ENCODE data around the gene IGFL2. TPM values are rescaled to one million over a fixed set of nuclear protein-coding genes. Genes with fewer than 3 reads are reported as not detected.
A peak's percentile ranks its signal among the peaks of the same experiment; 100 is the strongest.

The IGFL2 gene
- polyA plus RNA-seq, 1 of the 3 experiments (the other 2 are of a cell fraction), result 0.23 TPM

- H3K79me2 ChIP-seq (ENCODE audit: insufficient read depth), result no peaks in the 10 kb centered on the region
- peak overlapping the region in 1 of 2 experiments; percentile 36; a peak in 1 of 4 replicates for H3K27ac ChIP-seq (ENCODE audit: low read depth in 2 of 2, low read length in 1 of 2)
- H3K4me2 ChIP-seq, result peak overlapping the region; percentile 74
- DNase-seq, result no peak
- peaks cover 7% of the 10 kb centered on the region for H3F3A ChIP-seq (replicated peaks; ENCODE audit: insufficient read depth)
- no peak overlapping the region for H2AFZ ChIP-seq (ENCODE audit: low read depth)
- H3K27me3 ChIP-seq (ENCODE audit: insufficient read depth), result no peaks in the 10 kb centered on the region
- 0 out of 4 replicates have a peak, but pooled peaks cover 0 to 5% of the 10 kb centered on the region in 2 experiments for H3K4me1 ChIP-seq (ENCODE audit: control insufficient read depth in 1 of 2, insufficient read depth in 2 of 2, low read depth in 1 of 2, low read length in 1 of 2)
- H3K4me3 ChIP-seq (ENCODE audit: low read depth in 2 of 2, low read length in 1 of 2), result no peak overlapping the region
- H4K20me1 ChIP-seq (ENCODE audit: insufficient read depth), result no peaks in the 10 kb centered on the region
- H3K9ac ChIP-seq, result no peak overlapping the region
- ChIA-PET POLR2A (no interaction called here), CTCF (interaction anchor here (1.3 to 3.4 kb wide), 3 partner anchors 49 to 87 kb away, joined by 4 to 9 read pairs (median 7); no protein-coding TSS in a partner anchor)
- no peaks in the 10 kb centered on the region for H3K36me3 ChIP-seq (replicated peaks in 1 of 2; ENCODE audit: control insufficient read depth in 1 of 2, insufficient read depth in 2 of 2, low read length in 1 of 2)
- 31% methylated on average over 3 of the region's 3 CpGs for WGBS (ENCODE audit: low lambda C conversion rate)
- no peak for TF ChIP-seq GABPA (IDR thresholded peaks at IDR 0.05; ENCODE audit: low read depth)
- TF ChIP-seq RXRA (IDR thresholded peaks at IDR 0.05; ENCODE audit: borderline replicate concordance, low read depth), result no peak
- TF ChIP-seq TAF1 (IDR thresholded peaks at IDR 0.05; ENCODE audit: borderline replicate concordance, low read depth, low read length), result no peak
- no peak for TF ChIP-seq CHD2 (IDR thresholded peaks at IDR 0.05; ENCODE audit: low read length, partially characterized antibody)
- TF ChIP-seq TEAD4 (IDR thresholded peaks at IDR 0.05; ENCODE audit: borderline replicate concordance, insufficient read depth), result no peak
- TF ChIP-seq RCOR1 (IDR thresholded peaks at IDR 0.05; ENCODE audit: low read length), result no peak
- TF ChIP-seq FOSL2 (IDR thresholded peaks at IDR 0.05; ENCODE audit: borderline replicate concordance, low read depth), result no peak
- TF ChIP-seq SMC3 (IDR thresholded peaks at IDR 0.05; ENCODE audit: low read depth, low read length), result no peak
- TF ChIP-seq JUND (IDR thresholded peaks at IDR 0.05), result no peak
- no peak for TF ChIP-seq FOXM1 (IDR thresholded peaks at IDR 0.05; ENCODE audit: low read depth)
- TF ChIP-seq, protein P1, sequence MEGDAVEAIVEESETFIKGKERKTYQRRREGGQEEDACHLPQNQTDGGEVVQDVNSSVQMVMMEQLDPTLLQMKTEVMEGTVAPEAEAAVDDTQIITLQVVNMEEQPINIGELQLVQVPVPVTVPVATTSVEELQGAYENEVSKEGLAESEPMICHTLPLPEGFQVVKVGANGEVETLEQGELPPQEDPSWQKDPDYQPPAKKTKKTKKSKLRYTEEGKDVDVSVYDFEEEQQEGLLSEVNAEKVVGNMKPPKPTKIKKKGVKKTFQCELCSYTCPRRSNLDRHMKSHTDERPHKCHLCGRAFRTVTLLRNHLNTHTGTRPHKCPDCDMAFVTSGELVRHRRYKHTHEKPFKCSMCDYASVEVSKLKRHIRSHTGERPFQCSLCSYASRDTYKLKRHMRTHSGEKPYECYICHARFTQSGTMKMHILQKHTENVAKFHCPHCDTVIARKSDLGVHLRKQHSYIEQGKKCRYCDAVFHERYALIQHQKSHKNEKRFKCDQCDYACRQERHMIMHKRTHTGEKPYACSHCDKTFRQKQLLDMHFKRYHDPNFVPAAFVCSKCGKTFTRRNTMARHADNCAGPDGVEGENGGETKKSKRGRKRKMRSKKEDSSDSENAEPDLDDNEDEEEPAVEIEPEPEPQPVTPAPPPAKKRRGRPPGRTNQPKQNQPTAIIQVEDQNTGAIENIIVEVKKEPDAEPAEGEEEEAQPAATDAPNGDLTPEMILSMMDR (IDR thresholded peaks at IDR 0.05), result no peak
- no peak for TF ChIP-seq FOXJ3 (CRISPR knock-in tag; IDR thresholded peaks at IDR 0.05)
- TF ChIP-seq, protein P2, sequence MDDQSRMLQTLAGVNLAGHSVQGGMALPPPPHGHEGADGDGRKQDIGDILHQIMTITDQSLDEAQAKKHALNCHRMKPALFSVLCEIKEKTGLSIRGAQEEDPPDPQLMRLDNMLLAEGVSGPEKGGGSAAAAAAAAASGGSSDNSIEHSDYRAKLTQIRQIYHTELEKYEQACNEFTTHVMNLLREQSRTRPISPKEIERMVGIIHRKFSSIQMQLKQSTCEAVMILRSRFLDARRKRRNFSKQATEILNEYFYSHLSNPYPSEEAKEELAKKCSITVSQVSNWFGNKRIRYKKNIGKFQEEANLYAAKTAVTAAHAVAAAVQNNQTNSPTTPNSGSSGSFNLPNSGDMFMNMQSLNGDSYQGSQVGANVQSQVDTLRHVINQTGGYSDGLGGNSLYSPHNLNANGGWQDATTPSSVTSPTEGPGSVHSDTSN (IDR thresholded peaks at IDR 0.05), result no peak
- no peaks in the 10 kb centered on the region for H3K9me3 ChIP-seq
- no peaks in the 10 kb centered on the region for H3K9me2 ChIP-seq
Measured at GRCh38 chr19:46116121-46116520, 31.9 kb upstream of the IGFL2 start.

GRCh38 chr19:46118136-46118535, 29.9 kb upstream of the IGFL2 start:
- H3F3A ChIP-seq (replicated peaks; ENCODE audit: insufficient read depth), result peaks cover 7% of the 10 kb centered on the region
- H2AFZ ChIP-seq (ENCODE audit: low read depth), result no peak overlapping the region
- no peaks in the 10 kb centered on the region for H3K9me3 ChIP-seq
- no peak overlapping the region for H3K4me3 ChIP-seq (ENCODE audit: low read depth in 2 of 2, low read length in 1 of 2)
- no peaks in the 10 kb centered on the region for H3K9me2 ChIP-seq
- peaks cover 0 to 10% of the 10 kb centered on the region in 2 experiments; a peak in 1 of 4 replicates for H3K4me1 ChIP-seq (ENCODE audit: control insufficient read depth in 1 of 2, insufficient read depth in 2 of 2, low read depth in 1 of 2, low read length in 1 of 2)
- CTCF ChIA-PET, result interaction anchor here (0.7 to 1.3 kb wide), 3 partner anchors 11 to 148 kb away, joined by 3 to 4 read pairs (median 3); no protein-coding TSS in a partner anchor
- H3K27ac ChIP-seq (ENCODE audit: low read depth in 2 of 2, low read length in 1 of 2), result no peak overlapping the region
- 17% methylated on average over 2 of the region's 3 CpGs for WGBS (ENCODE audit: low lambda C conversion rate)
- DNase-seq, result no peak
- peak overlapping the region; percentile 10; the same call in 1 of the 2 replicates for H3K4me2 ChIP-seq
- H3K9ac ChIP-seq, result no peak overlapping the region
- H3K27me3 ChIP-seq (ENCODE audit: insufficient read depth), result no peaks in the 10 kb centered on the region
- POLR2A ChIA-PET, result no interaction called here
- H3K79me2 ChIP-seq (ENCODE audit: insufficient read depth), result no peaks in the 10 kb centered on the region
- H4K20me1 ChIP-seq (ENCODE audit: insufficient read depth), result no peaks in the 10 kb centered on the region
- H3K36me3 ChIP-seq (replicated peaks in 1 of 2; ENCODE audit: control insufficient read depth in 1 of 2, insufficient read depth in 2 of 2, low read length in 1 of 2), result no peaks in the 10 kb centered on the region
- TF ChIP-seq FOSL2 (IDR thresholded peaks at IDR 0.05; ENCODE audit: borderline replicate concordance, low read depth) (peak; percentile 38; the same call in 1 of the 2 replicates), RFX5 (IDR thresholded peaks at IDR 0.05; ENCODE audit: low read length) (no peak), MXI1 (IDR thresholded peaks at IDR 0.05; ENCODE audit: low read depth, low read length) (no peak), TCF12 (IDR thresholded peaks at IDR 0.05) (peak; percentile 15; the same call in 1 of the 2 replicates), REST (IDR thresholded peaks at IDR 0.05; ENCODE audit: low read depth, low read length) (no peak), RCOR1 (IDR thresholded peaks at IDR 0.05; ENCODE audit: low read length) (no peak), USF1 (IDR thresholded peaks at IDR 0.05; ENCODE audit: borderline replicate concordance, low read depth) (no peak), EZH2phosphoT487 (IDR thresholded peaks at IDR 0.05; ENCODE audit: borderline replicate concordance, low read depth) (no peak)
- TF ChIP-seq, protein P2 (IDR thresholded peaks at IDR 0.05), result peak; percentile 35; the same call in 1 of the 2 replicates
